ENCODE measurements around the gene THOP1. TPM values are rescaled to one million over a fixed set of nuclear protein-coding genes. Genes with fewer than 3 reads are reported as not detected.

Gene THOP1
- total RNA-seq, 6 experiments from 2014 or later = 25.5 to 61.8 (median 33.0) TPM

GRCh38 chr19:2756477-2756876, 28.8 kb upstream of the THOP1 start:
- H3K27ac ChIP-seq = no peak overlapping the region
- H3K4me3 ChIP-seq = no peak overlapping the region
- H3K4me1 ChIP-seq = no peaks in the 10 kb centered on the region
- ATAC-seq = no peak
- no peaks in the 10 kb centered on the region for H3K27me3 ChIP-seq
- DNase-seq = no peak
- H3K9me3 ChIP-seq = no peaks in the 10 kb centered on the region
- WGBS (ENCODE audit: insufficient coverage, low coverage, low lambda C conversion rate, missing lambda C conversion rate) = 89% methylated on average over 5 of the region's 8 CpGs
- H3K36me3 ChIP-seq = peaks cover 0 to 18% (median under 1%) of the 10 kb centered on the region in 4 donors
- TF ChIP-seq CTCF (IDR thresholded peaks at IDR 0.05) = no peak
- intact Hi-C loops (cut with DNase I) = loop anchor here in 1 of 2 donors (10.0 kb wide), 1 partner anchor 112 kb away; no protein-coding TSS in a partner anchor

GRCh38 chr19:2756921-2757881, 28.1 kb upstream of the THOP1 start:
- Histone ChIP-seq H3K9me3 (no peaks in the 10 kb centered on the region), H3K4me3 (no peak overlapping the region), H3K36me3 (peaks cover 0 to 18% (median under 1%) of the 10 kb centered on the region in 4 donors), H3K27ac (no peak overlapping the region), H3K27me3 (no peaks in the 10 kb centered on the region), H3K4me1 (no peaks in the 10 kb centered on the region)
- DNase-seq (no peak), ATAC-seq (no peak)
- intact Hi-C loops (cut with DNase I) = loop anchor here in 1 of 2 donors (10.0 kb wide), 1 partner anchor 112 kb away; no protein-coding TSS in a partner anchor
- WGBS (ENCODE audit: insufficient coverage, low coverage, low lambda C conversion rate, missing lambda C conversion rate) = 80% methylated on average over 1 of the region's 48 CpGs
- TF ChIP-seq POLR2A (IDR thresholded peaks at IDR 0.05) (no peak), CTCF (IDR thresholded peaks at IDR 0.05) (no peak)

GRCh38 chr19:2758601-2759313, 26.5 kb upstream of the THOP1 start:
- TF ChIP-seq POLR2A (IDR thresholded peaks at IDR 0.05) (no peak), CTCF (IDR thresholded peaks at IDR 0.05) (no peak)
- no peak overlapping the region for H3K27ac ChIP-seq
- intact Hi-C loops (cut with DNase I) = loop anchor here in 1 of 2 donors (10.0 kb wide), 1 partner anchor 114 kb away; no protein-coding TSS in a partner anchor
- H3K4me1 ChIP-seq = no peaks in the 10 kb centered on the region
- no peak overlapping the region for H3K4me3 ChIP-seq
- H3K36me3 ChIP-seq = peaks cover 0 to 23% (median 3%) of the 10 kb centered on the region in 4 donors
- H3K27me3 ChIP-seq = no peaks in the 10 kb centered on the region
- 87% methylated on average over 10 of the region's 17 CpGs for WGBS (ENCODE audit: insufficient coverage, low coverage, low lambda C conversion rate, missing lambda C conversion rate)
- DNase-seq (no peak), ATAC-seq (no peak)
- no peaks in the 10 kb centered on the region for H3K9me3 ChIP-seq

GRCh38 chr19:2759362-2759761, 25.9 kb upstream of the THOP1 start:
- H3K27me3 ChIP-seq = no peaks in the 10 kb centered on the region
- no peak overlapping the region for H3K27ac ChIP-seq
- H3K36me3 ChIP-seq = peaks cover 0 to 29% (median 6%) of the 10 kb centered on the region in 4 donors
- DNase-seq (no peak), ATAC-seq (no peak)
- H3K4me1 ChIP-seq = no peaks in the 10 kb centered on the region
- H3K9me3 ChIP-seq = no peaks in the 10 kb centered on the region
- WGBS (ENCODE audit: insufficient coverage, low coverage, low lambda C conversion rate, missing lambda C conversion rate) = 90% methylated on average over 12 of the region's 17 CpGs
- intact Hi-C loops (cut with DNase I) = loop anchor here in 1 of 2 donors (10.0 kb wide), 1 partner anchor 115 kb away; no protein-coding TSS in a partner anchor
- TF ChIP-seq POLR2A (IDR thresholded peaks at IDR 0.05) = no peak
- TF ChIP-seq CTCF (IDR thresholded peaks at IDR 0.05) = no peak
- no peak overlapping the region for H3K4me3 ChIP-seq
